GM23338 (cell line): ENCODE data around the gene CDH23. TPM values are rescaled to one million over a fixed set of nuclear protein-coding genes. Genes with fewer than 3 reads are reported as not detected.

Experiments
- CREB1 ChIP-seq: fragments of 250-450 bp; sonication (Bioruptor Pico); IDR thresholded peaks from 2 replicates; pipeline ENCODE4 v1.5.0; 2020; ENCODE audit warnings: low read depth, mild to moderate bottlenecking, moderate library complexity
- EZH2phosphoT487 ChIP-seq: fragments of 200-600 bp; sonication (generic); IDR thresholded peaks from one replicate; pipeline ENCODE4 v1.8.1; 2018; ENCODE audit warnings: antibody characterized with exemption; ENCODE audit not compliant: unreplicated experiment
- JUNB ChIP-seq: IDR thresholded peaks from one replicate; pipeline ENCODE4 v1.6.1; 2016; ENCODE audit warnings: antibody characterized with exemption; ENCODE audit not compliant: unreplicated experiment
- NANOG ChIP-seq: IDR thresholded peaks from 2 replicates; pipeline ENCODE4 v1.6.1; 2016; ENCODE audit warnings: antibody characterized with exemption, borderline replicate concordance
- POLR2AphosphoS5 ChIP-seq: IDR thresholded peaks from 2 replicates; pipeline ENCODE4 v1.6.1; 2016; ENCODE audit warnings: antibody characterized with exemption, low read depth
- STAT1 ChIP-seq: IDR thresholded peaks from one replicate; pipeline ENCODE4 v1.6.1; 2016; ENCODE audit warnings: antibody characterized with exemption; ENCODE audit not compliant: unreplicated experiment
- ZNF114 ChIP-seq: fragments of 250-450 bp; sonication (Bioruptor Pico); IDR thresholded peaks from 2 replicates; pipeline ENCODE4 v1.5.0; 2020; ENCODE audit warnings: mild to moderate bottlenecking, moderate library complexity
- polyA plus RNA-seq: library from polyadenylated mRNA; unstranded; fragments of >200 nt; fragmentation: Nextera tagmentation; extraction: Ambion mirVana; gene quantifications from 2 replicates; pipeline ENCODE4 v1.2.1, GENCODE V29; 2016
- total RNA-seq: library from RNA; depleted of rRNA; stranded (reverse); fragments of >200 nt; shearing (Covaris generic); gene quantifications from 2 replicates; pipeline ENCODE4 v1.2.3, GENCODE V29; 2014
- TF ChIP-seq, protein P1 (sequence below): fragments of 250-450 bp; sonication (Bioruptor Pico); IDR thresholded peaks from 2 replicates; pipeline ENCODE4 v1.5.0; 2020; ENCODE audit warnings: mild to moderate bottlenecking, moderate library complexity
- TF ChIP-seq, protein P2 (sequence below): IDR thresholded peaks from one replicate; pipeline ENCODE4 v1.6.1; 2018; ENCODE audit warnings: antibody characterized with exemption; ENCODE audit not compliant: unreplicated experiment
- TF ChIP-seq, protein P3 (sequence below): IDR thresholded peaks from 2 replicates; pipeline ENCODE4 v1.6.1; 2016; ENCODE audit warnings: antibody characterized with exemption

Gene CDH23
- total and polyA plus RNA-seq, 2 experiments from 2014 or later = 0.95 to 4.3 TPM

DNA sequence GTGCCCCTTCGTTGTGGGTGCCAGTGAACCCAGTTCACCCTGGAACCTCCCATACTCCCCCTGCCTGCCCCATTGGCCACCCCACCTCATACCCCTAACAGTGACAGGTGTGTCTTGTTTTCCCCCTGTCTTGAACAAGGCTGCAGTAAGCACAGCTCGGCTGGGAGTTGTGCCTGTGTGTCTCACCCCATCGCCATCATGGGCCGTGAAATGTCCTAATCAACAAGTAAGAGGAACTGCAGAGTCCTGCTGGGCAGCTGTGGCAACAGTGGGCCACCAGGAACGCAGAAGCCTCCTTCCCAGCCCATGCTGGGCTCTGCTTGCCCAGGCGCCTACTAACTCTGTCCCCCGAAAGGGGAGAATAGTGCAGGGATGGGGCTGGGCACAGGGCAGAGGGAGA lies 231.2 kb downstream of the CDH23 start (continued):
- TF ChIP-seq, protein P1, sequence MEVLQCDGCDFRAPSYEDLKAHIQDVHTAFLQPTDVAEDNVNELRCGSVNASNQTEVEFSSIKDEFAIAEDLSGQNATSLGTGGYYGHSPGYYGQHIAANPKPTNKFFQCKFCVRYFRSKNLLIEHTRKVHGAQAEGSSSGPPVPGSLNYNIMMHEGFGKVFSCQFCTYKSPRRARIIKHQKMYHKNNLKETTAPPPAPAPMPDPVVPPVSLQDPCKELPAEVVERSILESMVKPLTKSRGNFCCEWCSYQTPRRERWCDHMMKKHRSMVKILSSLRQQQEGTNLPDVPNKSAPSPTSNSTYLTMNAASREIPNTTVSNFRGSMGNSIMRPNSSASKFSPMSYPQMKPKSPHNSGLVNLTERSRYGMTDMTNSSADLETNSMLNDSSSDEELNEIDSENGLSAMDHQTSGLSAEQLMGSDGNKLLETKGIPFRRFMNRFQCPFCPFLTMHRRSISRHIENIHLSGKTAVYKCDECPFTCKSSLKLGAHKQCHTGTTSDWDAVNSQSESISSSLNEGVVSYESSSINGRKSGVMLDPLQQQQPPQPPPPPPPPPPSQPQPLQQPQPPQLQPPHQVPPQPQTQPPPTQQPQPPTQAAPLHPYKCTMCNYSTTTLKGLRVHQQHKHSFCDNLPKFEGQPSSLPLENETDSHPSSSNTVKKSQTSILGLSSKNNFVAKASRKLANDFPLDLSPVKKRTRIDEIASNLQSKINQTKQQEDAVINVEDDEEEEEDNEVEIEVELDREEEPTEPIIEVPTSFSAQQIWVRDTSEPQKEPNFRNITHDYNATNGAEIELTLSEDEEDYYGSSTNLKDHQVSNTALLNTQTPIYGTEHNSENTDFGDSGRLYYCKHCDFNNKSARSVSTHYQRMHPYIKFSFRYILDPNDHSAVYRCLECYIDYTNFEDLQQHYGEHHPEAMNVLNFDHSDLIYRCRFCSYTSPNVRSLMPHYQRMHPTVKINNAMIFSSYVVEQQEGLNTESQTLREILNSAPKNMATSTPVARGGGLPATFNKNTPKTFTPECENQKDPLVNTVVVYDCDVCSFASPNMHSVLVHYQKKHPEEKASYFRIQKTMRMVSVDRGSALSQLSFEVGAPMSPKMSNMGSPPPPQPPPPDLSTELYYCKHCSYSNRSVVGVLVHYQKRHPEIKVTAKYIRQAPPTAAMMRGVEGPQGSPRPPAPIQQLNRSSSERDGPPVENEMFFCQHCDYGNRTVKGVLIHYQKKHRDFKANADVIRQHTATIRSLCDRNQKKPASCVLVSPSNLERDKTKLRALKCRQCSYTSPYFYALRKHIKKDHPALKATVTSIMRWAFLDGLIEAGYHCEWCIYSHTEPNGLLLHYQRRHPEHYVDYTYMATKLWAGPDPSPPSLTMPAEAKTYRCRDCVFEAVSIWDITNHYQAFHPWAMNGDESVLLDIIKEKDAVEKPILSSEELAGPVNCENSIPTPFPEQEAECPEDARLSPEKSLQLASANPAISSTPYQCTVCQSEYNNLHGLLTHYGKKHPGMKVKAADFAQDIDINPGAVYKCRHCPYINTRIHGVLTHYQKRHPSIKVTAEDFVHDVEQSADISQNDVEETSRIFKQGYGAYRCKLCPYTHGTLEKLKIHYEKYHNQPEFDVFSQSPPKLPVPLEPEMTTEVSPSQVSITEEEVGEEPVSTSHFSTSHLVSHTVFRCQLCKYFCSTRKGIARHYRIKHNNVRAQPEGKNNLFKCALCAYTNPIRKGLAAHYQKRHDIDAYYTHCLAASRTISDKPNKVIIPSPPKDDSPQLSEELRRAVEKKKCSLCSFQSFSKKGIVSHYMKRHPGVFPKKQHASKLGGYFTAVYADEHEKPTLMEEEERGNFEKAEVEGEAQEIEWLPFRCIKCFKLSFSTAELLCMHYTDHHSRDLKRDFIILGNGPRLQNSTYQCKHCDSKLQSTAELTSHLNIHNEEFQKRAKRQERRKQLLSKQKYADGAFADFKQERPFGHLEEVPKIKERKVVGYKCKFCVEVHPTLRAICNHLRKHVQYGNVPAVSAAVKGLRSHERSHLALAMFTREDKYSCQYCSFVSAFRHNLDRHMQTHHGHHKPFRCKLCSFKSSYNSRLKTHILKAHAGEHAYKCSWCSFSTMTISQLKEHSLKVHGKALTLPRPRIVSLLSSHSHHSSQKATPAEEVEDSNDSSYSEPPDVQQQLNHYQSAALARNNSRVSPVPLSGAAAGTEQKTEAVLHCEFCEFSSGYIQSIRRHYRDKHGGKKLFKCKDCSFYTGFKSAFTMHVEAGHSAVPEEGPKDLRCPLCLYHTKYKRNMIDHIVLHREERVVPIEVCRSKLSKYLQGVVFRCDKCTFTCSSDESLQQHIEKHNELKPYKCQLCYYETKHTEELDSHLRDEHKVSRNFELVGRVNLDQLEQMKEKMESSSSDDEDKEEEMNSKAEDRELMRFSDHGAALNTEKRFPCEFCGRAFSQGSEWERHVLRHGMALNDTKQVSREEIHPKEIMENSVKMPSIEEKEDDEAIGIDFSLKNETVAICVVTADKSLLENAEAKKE (CRISPR knock-in tag) = no peak
- TF ChIP-seq, protein P2, sequence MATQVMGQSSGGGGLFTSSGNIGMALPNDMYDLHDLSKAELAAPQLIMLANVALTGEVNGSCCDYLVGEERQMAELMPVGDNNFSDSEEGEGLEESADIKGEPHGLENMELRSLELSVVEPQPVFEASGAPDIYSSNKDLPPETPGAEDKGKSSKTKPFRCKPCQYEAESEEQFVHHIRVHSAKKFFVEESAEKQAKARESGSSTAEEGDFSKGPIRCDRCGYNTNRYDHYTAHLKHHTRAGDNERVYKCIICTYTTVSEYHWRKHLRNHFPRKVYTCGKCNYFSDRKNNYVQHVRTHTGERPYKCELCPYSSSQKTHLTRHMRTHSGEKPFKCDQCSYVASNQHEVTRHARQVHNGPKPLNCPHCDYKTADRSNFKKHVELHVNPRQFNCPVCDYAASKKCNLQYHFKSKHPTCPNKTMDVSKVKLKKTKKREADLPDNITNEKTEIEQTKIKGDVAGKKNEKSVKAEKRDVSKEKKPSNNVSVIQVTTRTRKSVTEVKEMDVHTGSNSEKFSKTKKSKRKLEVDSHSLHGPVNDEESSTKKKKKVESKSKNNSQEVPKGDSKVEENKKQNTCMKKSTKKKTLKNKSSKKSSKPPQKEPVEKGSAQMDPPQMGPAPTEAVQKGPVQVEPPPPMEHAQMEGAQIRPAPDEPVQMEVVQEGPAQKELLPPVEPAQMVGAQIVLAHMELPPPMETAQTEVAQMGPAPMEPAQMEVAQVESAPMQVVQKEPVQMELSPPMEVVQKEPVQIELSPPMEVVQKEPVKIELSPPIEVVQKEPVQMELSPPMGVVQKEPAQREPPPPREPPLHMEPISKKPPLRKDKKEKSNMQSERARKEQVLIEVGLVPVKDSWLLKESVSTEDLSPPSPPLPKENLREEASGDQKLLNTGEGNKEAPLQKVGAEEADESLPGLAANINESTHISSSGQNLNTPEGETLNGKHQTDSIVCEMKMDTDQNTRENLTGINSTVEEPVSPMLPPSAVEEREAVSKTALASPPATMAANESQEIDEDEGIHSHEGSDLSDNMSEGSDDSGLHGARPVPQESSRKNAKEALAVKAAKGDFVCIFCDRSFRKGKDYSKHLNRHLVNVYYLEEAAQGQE = no peak
- TF ChIP-seq JUNB (no peak), CREB1 (CRISPR knock-in tag) (no peak), POLR2AphosphoS5 (no peak), EZH2phosphoT487 (no peak), NANOG (no peak), STAT1 (no peak), ZNF114 (CRISPR knock-in tag) (no peak)
- TF ChIP-seq, protein P3, sequence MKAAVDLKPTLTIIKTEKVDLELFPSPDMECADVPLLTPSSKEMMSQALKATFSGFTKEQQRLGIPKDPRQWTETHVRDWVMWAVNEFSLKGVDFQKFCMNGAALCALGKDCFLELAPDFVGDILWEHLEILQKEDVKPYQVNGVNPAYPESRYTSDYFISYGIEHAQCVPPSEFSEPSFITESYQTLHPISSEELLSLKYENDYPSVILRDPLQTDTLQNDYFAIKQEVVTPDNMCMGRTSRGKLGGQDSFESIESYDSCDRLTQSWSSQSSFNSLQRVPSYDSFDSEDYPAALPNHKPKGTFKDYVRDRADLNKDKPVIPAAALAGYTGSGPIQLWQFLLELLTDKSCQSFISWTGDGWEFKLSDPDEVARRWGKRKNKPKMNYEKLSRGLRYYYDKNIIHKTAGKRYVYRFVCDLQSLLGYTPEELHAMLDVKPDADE = no peak
